NCI-H2107 treated with DMSO at 0.1 percent for 48 hours (cell line): ENCODE measurements around the gene NKAIN2.
"Not testable (repeated sequence)": the region's sequence is repeated elsewhere in the genome, so short reads cannot be mapped to it uniquely, and the experiment has no call there.

Experiments
- DNase-seq: peaks from one replicate; lab custom pipeline; 2025; ENCODE audit not compliant: unreplicated experiment; lab: John Stamatoyannopoulos, UW

The NKAIN2 gene

GRCh38 chr6:124546601-124547000 lies 742.9 kb downstream of the NKAIN2 start:
- no peak for DNase-seq

- no peak for DNase-seq
Measured at GRCh38 chr6:124551711-124552233, 748.1 kb downstream of the NKAIN2 start.

- no peak for DNase-seq
Measured at GRCh38 chr6:124557873-124558272, 754.2 kb downstream of the NKAIN2 start.

- DNase-seq = not testable (repeated sequence)
Measured at GRCh38 chr6:124560078-124560477, 756.4 kb downstream of the NKAIN2 start.

- no peak for DNase-seq
Measured at GRCh38 chr6:124560873-124561567, 757.4 kb downstream of the NKAIN2 start.

- no peak for DNase-seq
Measured at GRCh38 chr6:124561635-124562130, 758.0 kb downstream of the NKAIN2 start.

- DNase-seq = not testable (repeated sequence)
Measured at GRCh38 chr6:124564125-124564524, 760.5 kb downstream of the NKAIN2 start.

GRCh38 chr6:124567401-124567800 lies 763.7 kb downstream of the NKAIN2 start:
- DNase-seq = no peak

- DNase-seq = peak; percentile 16
Measured at GRCh38 chr6:124573953-124574352, 770.3 kb downstream of the NKAIN2 start.

GRCh38 chr6:124577734-124578281 lies 774.1 kb downstream of the NKAIN2 start:
- DNase-seq = no peak

- DNase-seq = no peak
Measured at GRCh38 chr6:124590001-124590400, 786.3 kb downstream of the NKAIN2 start.

GRCh38 chr6:124599656-124600055 lies 796.0 kb downstream of the NKAIN2 start:
- DNase-seq = peak; percentile 48

GRCh38 chr6:124604719-124605118 lies 801.1 kb downstream of the NKAIN2 start:
- DNase-seq = no peak

- no peak for DNase-seq
Measured at GRCh38 chr6:124607119-124607627, 803.5 kb downstream of the NKAIN2 start.

- no peak for DNase-seq
Measured at GRCh38 chr6:124613031-124613430, 809.4 kb downstream of the NKAIN2 start.

- no peak for DNase-seq
Measured at GRCh38 chr6:124622351-124622750, 818.7 kb downstream of the NKAIN2 start.

GRCh38 chr6:124633655-124634054 lies 830.0 kb downstream of the NKAIN2 start:
- DNase-seq = no peak

GRCh38 chr6:124640432-124640831 lies 836.8 kb downstream of the NKAIN2 start:
- DNase-seq = no peak

- DNase-seq = no peak
Measured at GRCh38 chr6:124655866-124656265, 852.2 kb downstream of the NKAIN2 start.

- DNase-seq = no peak
Measured at GRCh38 chr6:124658053-124658452, 854.4 kb downstream of the NKAIN2 start.

GRCh38 chr6:124659427-124659826 lies 855.8 kb downstream of the NKAIN2 start:
- DNase-seq = no peak

- DNase-seq = no peak
Measured at GRCh38 chr6:124660185-124660584, 856.5 kb downstream of the NKAIN2 start.
